Measurements from ENCODE around the gene ACTN3.

Gene ACTN3

GRCh38 chr11:66589996-66590675 lies 43.4 kb downstream of the ACTN3 start:
- no peak for TF ChIP-seq POLR2AphosphoS5 (IDR thresholded peaks at IDR 0.05; ENCODE audit: low read depth)
- no peak for TF ChIP-seq SPI1 (IDR thresholded peaks at IDR 0.05; ENCODE audit: borderline replicate concordance, low read depth)
- no peak for TF ChIP-seq GABPA (IDR thresholded peaks at IDR 0.05; ENCODE audit: low read depth)
- TF ChIP-seq CTCF (IDR thresholded peaks at IDR 0.05; ENCODE audit: insufficient read depth, low read length) = no peak
- no peak for TF ChIP-seq REST (IDR thresholded peaks at IDR 0.05; ENCODE audit: insufficient replicate concordance, low read depth)
- DNase-seq (ENCODE audit: low read depth in 1 of 2, low spot score in 1 of 2) = no peak
- Histone ChIP-seq H3K4me3 (replicated peaks; ENCODE audit: insufficient read depth, low read length) (no peak overlapping the region), H3K27ac (replicated peaks) (no peak overlapping the region), H3K27me3 (ENCODE audit: insufficient read depth, poor library complexity, severe bottlenecking) (no peaks in the 10 kb centered on the region)

- TF ChIP-seq POLR2AphosphoS5 (IDR thresholded peaks at IDR 0.05; ENCODE audit: low read depth) = no peak
- no peak for TF ChIP-seq CTCF (IDR thresholded peaks at IDR 0.05; ENCODE audit: insufficient read depth, low read length)
- TF ChIP-seq SPI1 (IDR thresholded peaks at IDR 0.05; ENCODE audit: borderline replicate concordance, low read depth) = no peak
- TF ChIP-seq REST (IDR thresholded peaks at IDR 0.05; ENCODE audit: insufficient replicate concordance, low read depth) = no peak
- TF ChIP-seq GABPA (IDR thresholded peaks at IDR 0.05; ENCODE audit: low read depth) = no peak
These were observed 44.5 kb downstream of the ACTN3 start for GRCh38 chr11:66591175-66591574.

GRCh38 chr11:66592457-66593302 lies 46.0 kb downstream of the ACTN3 start, which contains the start of the genes CCDC87 and CCS:
Gene CCDC87, minus strand, starts transcription at chr11:66593063. Its CDS starts 48 bp downstream, at chr11:66593015.
Gene CCS, plus strand, starts transcription at chr11:66593185. Its CDS starts 77 bp downstream, at chr11:66593262.
- H3K27ac ChIP-seq (replicated peaks) = peak within 1 kb of the TSS; percentile 75
- peak; percentile 88 to 96 for DNase-seq (ENCODE audit: low read depth in 1 of 2, low spot score in 1 of 2)
- TF ChIP-seq GABPA (IDR thresholded peaks at IDR 0.05; ENCODE audit: low read depth) (no peak), REST (IDR thresholded peaks at IDR 0.05; ENCODE audit: insufficient replicate concordance, low read depth) (peak; percentile 16), POLR2AphosphoS5 (IDR thresholded peaks at IDR 0.05; ENCODE audit: low read depth) (peak; percentile 92), CTCF (IDR thresholded peaks at IDR 0.05; ENCODE audit: insufficient read depth, low read length) (peak; percentile 48), SPI1 (IDR thresholded peaks at IDR 0.05; ENCODE audit: borderline replicate concordance, low read depth) (no peak)

More at GRCh38 chr11:66591175-66591574, 44.5 kb downstream of the ACTN3 start:
- Histone ChIP-seq H3K27me3 (ENCODE audit: insufficient read depth, poor library complexity, severe bottlenecking) (no peaks in the 10 kb centered on the region), H3K27ac (replicated peaks) (no peak overlapping the region), H3K4me3 (replicated peaks; ENCODE audit: insufficient read depth, low read length) (no peak overlapping the region)
- DNase-seq (ENCODE audit: low read depth in 1 of 2, low spot score in 1 of 2) = no peak

More at GRCh38 chr11:66592457-66593302, 46.0 kb downstream of the ACTN3 start, which contains the start of the genes CCDC87 and CCS:
- Histone ChIP-seq H3K4me3 (replicated peaks; ENCODE audit: insufficient read depth, low read length) (peak within 1 kb of the TSS; percentile 56), H3K27me3 (ENCODE audit: insufficient read depth, poor library complexity, severe bottlenecking) (no peaks in the 10 kb centered on the region)
